ENCODE data around the gene TTC22.

The TTC22 gene

GRCh38 chr1:54815086-54815876 lies 14.2 kb upstream of the TTC22 start:
- no peak for TF ChIP-seq CTCF (IDR thresholded peaks at IDR 0.05; ENCODE audit: poor library complexity, severe bottlenecking)
- no peaks in the 10 kb centered on the region for H3K9me3 ChIP-seq (ENCODE audit: severe bottlenecking)

DNA sequence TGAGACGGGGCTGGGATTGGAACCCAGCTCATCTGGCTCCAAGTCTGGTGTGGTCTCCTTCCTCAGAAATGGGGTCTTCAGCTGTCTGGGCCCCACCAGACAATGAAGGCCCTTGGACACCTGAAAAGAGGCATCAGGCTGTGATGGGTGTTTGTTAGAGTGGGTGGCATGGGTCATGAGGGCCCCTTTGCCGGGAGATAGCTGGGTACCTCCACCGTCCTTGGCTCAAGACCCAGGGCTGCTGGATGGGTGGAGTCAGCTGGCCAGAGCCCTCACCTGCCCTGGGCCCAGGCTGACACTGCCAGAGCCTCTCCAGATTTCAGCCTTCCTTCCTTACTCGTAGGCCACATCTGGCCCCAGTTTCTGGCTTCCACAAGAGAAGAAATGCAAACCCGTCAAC lies 13.4 kb upstream of the TTC22 start:
- TF ChIP-seq CTCF (IDR thresholded peaks at IDR 0.05; ENCODE audit: poor library complexity, severe bottlenecking) = no peak
- H3K36me3 ChIP-seq (ENCODE audit: low read depth) = no peaks in the 10 kb centered on the region
- DNase-seq (ENCODE audit: low spot score) (no peak), ATAC-seq (ENCODE audit: low read depth) (no peak)
- H3K4me3 ChIP-seq (ENCODE audit: severe bottlenecking) = no peak overlapping the region
- H3K27ac ChIP-seq (ENCODE audit: poor library complexity, severe bottlenecking) = no peak overlapping the region
- no peaks in the 10 kb centered on the region for H3K4me1 ChIP-seq (ENCODE audit: insufficient read depth, poor library complexity, severe bottlenecking)
- H3K9me3 ChIP-seq (ENCODE audit: severe bottlenecking) = no peaks in the 10 kb centered on the region
- no peaks in the 10 kb centered on the region for H3K27me3 ChIP-seq (ENCODE audit: insufficient read depth, poor library complexity, severe bottlenecking)

More at GRCh38 chr1:54815086-54815876, 14.2 kb upstream of the TTC22 start:
- H3K4me1 ChIP-seq (ENCODE audit: insufficient read depth, poor library complexity, severe bottlenecking) = no peaks in the 10 kb centered on the region
- no peak for DNase-seq (ENCODE audit: low spot score)
- H3K27ac ChIP-seq (ENCODE audit: poor library complexity, severe bottlenecking) = no peak overlapping the region
- no peaks in the 10 kb centered on the region for H3K36me3 ChIP-seq (ENCODE audit: low read depth)
- no peak for ATAC-seq (ENCODE audit: low read depth)
- no peak overlapping the region for H3K4me3 ChIP-seq (ENCODE audit: severe bottlenecking)
- no peaks in the 10 kb centered on the region for H3K27me3 ChIP-seq (ENCODE audit: insufficient read depth, poor library complexity, severe bottlenecking)

- TF ChIP-seq CTCF (IDR thresholded peaks at IDR 0.05; ENCODE audit: poor library complexity, severe bottlenecking) = no peak
- H3K27me3 ChIP-seq (ENCODE audit: insufficient read depth, poor library complexity, severe bottlenecking) = no peaks in the 10 kb centered on the region
- no peak for ATAC-seq (ENCODE audit: low read depth)
These were observed 13.0 kb upstream of the TTC22 start for GRCh38 chr1:54814126-54814498.

DNA sequence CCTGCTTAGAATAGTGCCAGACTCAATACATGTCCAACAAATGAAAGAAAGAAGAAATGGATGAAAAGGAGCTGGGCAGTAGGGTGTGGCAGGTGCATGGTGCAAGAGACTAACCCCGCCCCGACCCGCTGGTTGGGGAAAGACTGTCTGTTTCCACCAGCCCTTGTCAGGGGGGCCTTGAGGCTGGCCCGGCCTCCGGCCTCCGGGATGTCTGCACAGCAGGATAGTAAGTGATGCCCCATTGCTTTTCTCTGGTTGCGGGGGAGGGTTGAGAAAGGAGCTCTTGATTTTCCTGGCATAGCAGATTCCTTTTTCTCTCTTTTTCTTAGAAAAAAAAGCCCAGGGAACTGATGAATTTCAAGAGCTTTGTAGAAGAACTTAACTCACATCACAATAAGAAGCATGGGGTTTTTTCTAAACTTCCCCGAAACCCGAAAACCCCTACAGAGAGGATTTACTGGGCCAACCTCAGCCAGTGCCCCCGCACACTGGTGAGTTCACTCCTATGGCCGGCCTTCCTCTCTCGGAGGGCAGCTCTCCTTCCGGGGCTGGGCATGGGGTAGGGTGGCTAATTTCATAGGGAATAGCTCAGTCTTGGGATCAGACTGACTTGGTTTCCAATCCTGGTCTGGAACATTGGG lies 12.5 kb upstream of the TTC22 start:
- Histone ChIP-seq H3K27ac (ENCODE audit: poor library complexity, severe bottlenecking) (no peak overlapping the region), H3K4me3 (ENCODE audit: severe bottlenecking) (no peak overlapping the region), H3K36me3 (ENCODE audit: low read depth) (no peaks in the 10 kb centered on the region), H3K27me3 (ENCODE audit: insufficient read depth, poor library complexity, severe bottlenecking) (no peaks in the 10 kb centered on the region), H3K9me3 (ENCODE audit: severe bottlenecking) (no peaks in the 10 kb centered on the region), H3K4me1 (ENCODE audit: insufficient read depth, poor library complexity, severe bottlenecking) (no peaks in the 10 kb centered on the region)
- no peak for DNase-seq (ENCODE audit: low spot score)
- no peak for TF ChIP-seq CTCF (IDR thresholded peaks at IDR 0.05; ENCODE audit: poor library complexity, severe bottlenecking)
- ATAC-seq (ENCODE audit: low read depth) = no peak

More at GRCh38 chr1:54814126-54814498, 13.0 kb upstream of the TTC22 start:
- H3K9me3 ChIP-seq (ENCODE audit: severe bottlenecking) = no peaks in the 10 kb centered on the region
- H3K27ac ChIP-seq (ENCODE audit: poor library complexity, severe bottlenecking) = no peak overlapping the region
- no peak overlapping the region for H3K4me3 ChIP-seq (ENCODE audit: severe bottlenecking)
- H3K4me1 ChIP-seq (ENCODE audit: insufficient read depth, poor library complexity, severe bottlenecking) = no peaks in the 10 kb centered on the region
- no peaks in the 10 kb centered on the region for H3K36me3 ChIP-seq (ENCODE audit: low read depth)
- no peak for DNase-seq (ENCODE audit: low spot score)
